Fibroblast of lung (primary cell): ENCODE data around the gene LAMA5. TPM values are rescaled to one million over a fixed set of nuclear protein-coding genes. Genes with fewer than 3 reads are reported as not detected.
"Not testable (repeated sequence)": the region's sequence is repeated elsewhere in the genome, so short reads cannot be mapped to it uniquely, and the experiment has no call there.

ENCODE experiments used
- DNase-seq, 2 donors: peaks; one replicate each; pipeline versions ENCODE4 v3.0.0 to v3.0.0-alpha.2; 2010; ENCODE audit warnings: low read depth in 2 of 2
- H2AFZ ChIP-seq: 2 replicates; pipeline ENCODE4 v1.5.1; 2012; ENCODE audit warnings: low read length, control low read depth, inconsistent platforms
- H3K27ac ChIP-seq: 2 replicates; pipeline ENCODE4 v1.5.1; 2011; ENCODE audit warnings: low read length, control low read depth; ENCODE audit not compliant: insufficient read depth
- H3K27me3 ChIP-seq: 2 replicates; pipeline ENCODE4 v1.5.1; 2011; ENCODE audit warnings: mild to moderate bottlenecking, low read length; ENCODE audit not compliant: control insufficient read depth, insufficient read depth
- H3K36me3 ChIP-seq: 2 replicates; pipeline ENCODE4 v1.5.1; 2011; ENCODE audit warnings: low read length; ENCODE audit not compliant: control insufficient read depth, insufficient read depth
- H3K4me1 ChIP-seq: 2 replicates; pipeline ENCODE4 v1.5.1; 2011; ENCODE audit warnings: low read length; ENCODE audit not compliant: control insufficient read depth, insufficient read depth; ENCODE audit errors: extremely low read depth
- H3K4me2 ChIP-seq: 2 replicates; pipeline ENCODE4 v1.5.1; 2011; ENCODE audit warnings: low read length, control low read depth; ENCODE audit not compliant: insufficient read depth; ENCODE audit errors: extremely low read depth
- H3K4me3 ChIP-seq, 4 experiments: fragments of 200-600 bp in 1 of 4; sonication (generic) in 1 of 4; replicated peaks in 1 of 4; 2 replicates each; pipeline ENCODE4 v1.5.1; 2011 to 2016; ENCODE audit warnings: low read length in 4 of 4, low read depth in 3 of 4, mild to moderate bottlenecking in 3 of 4, control low read depth in 2 of 4, inconsistent platforms in 1 of 4, mixed read lengths in 1 of 4; ENCODE audit not compliant: insufficient read depth in 1 of 4; ENCODE audit errors: control extremely low read depth in 1 of 4
- H3K79me2 ChIP-seq: 2 replicates; pipeline ENCODE4 v1.5.1; 2012; ENCODE audit warnings: mild to moderate bottlenecking, low read length, inconsistent platforms; ENCODE audit not compliant: control insufficient read depth, insufficient read depth
- H3K9ac ChIP-seq: 2 replicates; pipeline ENCODE4 v1.5.1; 2011; ENCODE audit warnings: mild to moderate bottlenecking, low read length, control low read depth; ENCODE audit not compliant: insufficient read depth
- H3K9me3 ChIP-seq: 2 replicates; pipeline ENCODE4 v1.5.1; 2012; ENCODE audit warnings: low read depth, low read length; ENCODE audit not compliant: control insufficient read depth, insufficient read depth
- H4K20me1 ChIP-seq: 2 replicates; pipeline ENCODE4 v1.5.1; 2011; ENCODE audit warnings: low read length; ENCODE audit not compliant: control insufficient read depth, insufficient read depth; ENCODE audit errors: extremely low read depth
- CTCF ChIP-seq, 2 donors: IDR thresholded peaks in 1 of 2; conservative IDR thresholded peaks in 1 of 2; 1 replicate in 1 of 2; 2 replicates in 1 of 2; pipeline ENCODE4 v1.5.1; 2011 to 2012; ENCODE audit warnings: low read length in 2 of 2, control low read depth in 1 of 2, inconsistent platforms in 1 of 2, low read depth in 1 of 2, mild to moderate bottlenecking in 1 of 2
- EZH2 ChIP-seq: IDR thresholded peaks from 2 replicates; pipeline ENCODE4 v1.5.1; 2012; ENCODE audit warnings: low read length, control low read depth, mild to moderate bottlenecking; ENCODE audit errors: missing control alignments
- polyA plus RNA-seq, 2 donors: library from polyadenylated mRNA; depleted of rRNA in 1 of 2; stranded (reverse) in 1 of 2; unstranded in 1 of 2; fragments of >200 nt; gene quantifications; 2 replicates each; pipeline ENCODE4 v1.2.1, GENCODE V29; 2011 to 2012; ENCODE audit warnings: missing spikeins in 1 of 2
- total RNA-seq: library from RNA; depleted of rRNA; stranded (reverse); fragments of >200 nt; gene quantifications from 2 replicates; pipeline ENCODE4 v1.2.1, GENCODE V29; 2014

LAMA5 gene
- total and polyA plus RNA-seq, 2 donors (not counting 1 experiment from before 2014, with no cell fraction given), result 1.5 to 81.6 TPM

- peak overlapping the region; percentile 40 for H3K4me2 ChIP-seq
- no peak overlapping the region for H3K4me3 ChIP-seq
- H3K9me3 ChIP-seq, result no peaks in the 10 kb centered on the region
- H3K4me1 ChIP-seq, result peaks cover 39% of the 10 kb centered on the region
- no peaks in the 10 kb centered on the region for H3K36me3 ChIP-seq
- H3K27me3 ChIP-seq, result no peaks in the 10 kb centered on the region
- no peak overlapping the region for H2AFZ ChIP-seq
- H3K9ac ChIP-seq, result no peak overlapping the region
- H3K27ac ChIP-seq, result peak overlapping the region; percentile 43
- no peaks in the 10 kb centered on the region for H4K20me1 ChIP-seq
- TF ChIP-seq EZH2, result no peak
- TF ChIP-seq CTCF (conservative IDR thresholded peaks at IDR 0.05 in 1 of 2, IDR thresholded peaks at IDR 0.05 in 1 of 2; ENCODE audit: low read depth in 1 of 2, low read length in 2 of 2), result no peak
- H3K79me2 ChIP-seq, result no peaks in the 10 kb centered on the region
- peak in 1 of 2 donors; percentile 38 for DNase-seq
These were observed 7.4 kb upstream of the LAMA5 start for GRCh38 chr20:62374331-62375152.

GRCh38 chr20:62373631-62374179, 6.6 kb upstream of the LAMA5 start:
- H3K27ac ChIP-seq, H4K20me1 ChIP-seq, H3K27me3 ChIP-seq, H3K9ac ChIP-seq, DNase-seq, H2AFZ ChIP-seq, H3K9me3 ChIP-seq, H3K79me2 ChIP-seq, H3K4me2 ChIP-seq, H3K36me3 ChIP-seq, H3K4me3 ChIP-seq: not testable (repeated sequence)
- H3K4me1 ChIP-seq, result peaks cover 46% of the 10 kb centered on the region

GRCh38 chr20:62372042-62372993, 5.2 kb upstream of the LAMA5 start:
- no peak overlapping the region for H3K9ac ChIP-seq
- no peak overlapping the region for H3K4me2 ChIP-seq
- TF ChIP-seq EZH2, result no peak
- no peak for TF ChIP-seq CTCF (conservative IDR thresholded peaks at IDR 0.05 in 1 of 2, IDR thresholded peaks at IDR 0.05 in 1 of 2; ENCODE audit: low read depth in 1 of 2, low read length in 2 of 2)
- no peaks in the 10 kb centered on the region for H3K27me3 ChIP-seq
- no peak overlapping the region for H3K4me3 ChIP-seq
- H2AFZ ChIP-seq, result no peak overlapping the region
- H3K36me3 ChIP-seq, result no peaks in the 10 kb centered on the region
- H3K9me3 ChIP-seq, result no peaks in the 10 kb centered on the region
- no peaks in the 10 kb centered on the region for H3K79me2 ChIP-seq
- H3K4me1 ChIP-seq, result peaks cover 59% of the 10 kb centered on the region
- no peak overlapping the region for H3K27ac ChIP-seq
- no peak for DNase-seq
- no peaks in the 10 kb centered on the region for H4K20me1 ChIP-seq
